PFSK-1 (cell line): ENCODE measurements around the gene KCNQ1OT1.

Experiments used
- FOXP2 ChIP-seq: optimal IDR thresholded peaks from 2 replicates; pipeline ENCODE3; 2011; ENCODE audit warnings: borderline replicate concordance, control low read depth, inconsistent platforms; ENCODE audit not compliant: insufficient read depth; ENCODE audit errors: extremely low read length, extremely low read depth
- SIN3A ChIP-seq: IDR thresholded peaks from 2 replicates; pipeline ENCODE4 v1.6.1; 2012; ENCODE audit warnings: mild to moderate bottlenecking, low read length, moderate library complexity, borderline replicate concordance; ENCODE audit not compliant: insufficient read depth
- TAF1 ChIP-seq: IDR thresholded peaks from 2 replicates; pipeline ENCODE4 v1.6.1; 2012; ENCODE audit warnings: low read length, control low read depth, borderline replicate concordance; ENCODE audit not compliant: insufficient read depth

GRCh38 chr11:2589538-2589934, 110.3 kb downstream of the KCNQ1OT1 start:
- TF ChIP-seq FOXP2 (no peak), TAF1 (no peak), SIN3A (no peak)
